HK-2 (cell line): ENCODE data around the gene TMEM45A.
"Not testable (repeated sequence)": the region's sequence is repeated elsewhere in the genome, so short reads cannot be mapped to it uniquely, and the experiment has no call there.

Source experiments
- DNase-seq: peaks from one replicate; pipeline ENCODE4 v3.0.0-alpha.2; 2018; ENCODE audit not compliant: unreplicated experiment

The TMEM45A gene

DNA sequence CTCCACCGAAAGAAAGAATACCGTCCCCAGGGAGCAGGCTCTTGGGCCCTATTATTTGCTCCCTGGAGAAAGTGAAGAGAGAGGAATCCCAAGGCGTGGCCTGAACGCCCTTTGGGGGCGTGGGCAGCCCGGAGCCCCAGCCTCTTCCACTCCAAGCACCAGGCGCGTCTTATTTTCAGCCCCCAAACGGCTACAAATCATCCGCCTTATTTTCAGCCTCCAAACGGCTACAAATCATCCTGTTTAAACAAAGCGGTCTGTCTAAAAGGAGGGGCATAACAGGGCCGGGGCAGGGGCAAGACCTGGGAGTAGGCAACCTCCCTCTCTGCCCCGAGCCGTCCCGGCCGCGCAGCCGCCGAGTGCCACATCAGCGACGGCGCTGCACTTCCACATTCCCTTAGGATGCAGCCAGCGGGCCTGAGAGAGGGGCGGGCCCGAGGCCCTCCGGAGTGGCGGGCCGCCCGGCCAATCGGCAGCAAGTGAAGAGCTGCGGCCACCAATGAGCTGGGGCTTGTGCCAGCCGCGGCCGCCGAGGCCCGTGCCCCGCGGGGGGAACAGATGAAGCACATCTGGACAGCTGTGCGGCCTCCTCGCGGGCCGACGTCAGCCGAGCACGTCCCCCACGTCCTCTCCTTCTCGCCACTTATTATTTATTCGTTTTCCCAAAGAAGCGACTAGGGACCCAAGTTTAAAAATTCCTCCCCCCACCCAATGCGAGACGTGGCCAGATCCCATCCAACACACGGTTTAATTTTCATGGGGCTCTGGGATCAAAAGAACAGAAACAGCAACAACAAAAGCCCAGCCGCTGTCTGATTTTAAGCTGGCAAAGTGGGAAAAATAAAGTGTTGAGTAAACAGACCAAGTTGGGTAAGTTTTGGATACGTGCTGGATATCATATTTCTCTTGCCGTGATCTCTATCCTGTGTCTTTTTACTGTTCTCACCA lies at the start of gene TMEM45A:
Gene TMEM45A, plus strand, starts transcription at position 561 of the 948 bp plus-strand sequence. CDS start 62,593 bp downstream, outside the sequence.
- peak; percentile 98 for DNase-seq

- no peak for DNase-seq
Observed at GRCh38 chr3:100443690-100444089, 48.7 kb upstream of the TMEM45A start.

DNA sequence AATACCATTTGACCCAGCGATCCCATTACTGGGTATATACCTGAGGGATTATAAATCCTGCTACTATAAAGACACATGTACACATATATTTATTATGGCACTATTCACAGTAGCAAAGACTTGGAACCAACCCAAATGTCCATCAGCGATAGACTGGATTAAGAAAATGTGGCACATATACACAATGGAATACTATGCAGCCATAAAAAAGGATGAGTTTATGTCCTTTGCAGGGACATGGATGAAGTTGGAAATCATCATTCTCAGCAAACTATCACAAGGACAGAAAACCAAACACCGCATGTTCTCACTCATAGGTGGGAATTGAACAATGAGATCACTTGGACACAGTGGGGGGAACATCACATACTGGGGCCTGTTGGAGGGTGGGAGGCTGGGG lies 45.4 kb upstream of the TMEM45A start:
- not testable (repeated sequence) for DNase-seq

- DNase-seq: no peak
Observed at GRCh38 chr3:100448079-100448478, 44.3 kb upstream of the TMEM45A start.

DNA sequence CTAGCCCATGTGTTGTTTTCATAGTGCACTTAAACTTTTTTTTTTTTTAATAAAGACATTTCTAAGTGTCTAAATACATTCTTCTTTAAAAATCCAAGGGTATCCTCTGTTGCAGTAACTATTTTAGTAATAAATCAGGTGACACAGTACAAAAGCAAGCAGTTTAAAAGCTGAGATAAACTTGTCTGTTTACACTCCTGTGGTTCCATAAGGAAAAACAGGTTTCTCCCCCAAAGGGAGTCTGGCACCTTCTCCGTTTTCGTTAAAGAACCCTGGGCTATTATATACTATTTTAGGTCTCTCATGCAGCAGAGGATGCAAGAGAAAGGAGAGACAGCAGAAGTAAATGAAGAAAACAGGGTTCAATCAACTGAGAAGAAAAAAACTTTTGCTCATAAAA lies 43.2 kb upstream of the TMEM45A start:
- DNase-seq: no peak

- no peak for DNase-seq
Observed at GRCh38 chr3:100454677-100455076, 37.7 kb upstream of the TMEM45A start.

- no peak for DNase-seq
Observed at GRCh38 chr3:100455841-100456550, 36.4 kb upstream of the TMEM45A start.

- DNase-seq: no peak
Observed at GRCh38 chr3:100456745-100457144, 35.7 kb upstream of the TMEM45A start.

DNA sequence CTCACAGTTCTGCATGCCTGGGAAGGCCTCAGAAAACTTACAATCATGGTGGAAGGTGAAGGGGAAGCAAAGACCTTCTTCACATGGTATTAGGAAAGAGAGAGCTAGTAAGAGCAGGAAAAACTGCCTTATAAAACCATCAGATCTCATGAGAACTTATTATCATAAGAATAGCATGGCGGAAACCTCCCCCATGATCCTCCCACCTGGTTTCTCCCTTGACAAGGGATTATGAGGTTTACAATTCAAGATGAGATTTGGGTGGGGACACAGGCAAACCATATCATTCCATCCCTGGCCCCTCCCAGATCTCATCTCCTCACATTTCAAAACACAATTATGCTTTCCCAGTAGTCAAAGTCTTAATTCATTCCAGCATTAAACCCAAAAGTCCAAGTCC lies 34.6 kb upstream of the TMEM45A start:
- DNase-seq: no peak

GRCh38 chr3:100458814-100459213 lies 33.6 kb upstream of the TMEM45A start:
- no peak for DNase-seq

GRCh38 chr3:100463002-100463401 lies 29.4 kb upstream of the TMEM45A start:
- peak; percentile 24 for DNase-seq

GRCh38 chr3:100463646-100464155 lies 28.7 kb upstream of the TMEM45A start:
- DNase-seq: no peak

DNA sequence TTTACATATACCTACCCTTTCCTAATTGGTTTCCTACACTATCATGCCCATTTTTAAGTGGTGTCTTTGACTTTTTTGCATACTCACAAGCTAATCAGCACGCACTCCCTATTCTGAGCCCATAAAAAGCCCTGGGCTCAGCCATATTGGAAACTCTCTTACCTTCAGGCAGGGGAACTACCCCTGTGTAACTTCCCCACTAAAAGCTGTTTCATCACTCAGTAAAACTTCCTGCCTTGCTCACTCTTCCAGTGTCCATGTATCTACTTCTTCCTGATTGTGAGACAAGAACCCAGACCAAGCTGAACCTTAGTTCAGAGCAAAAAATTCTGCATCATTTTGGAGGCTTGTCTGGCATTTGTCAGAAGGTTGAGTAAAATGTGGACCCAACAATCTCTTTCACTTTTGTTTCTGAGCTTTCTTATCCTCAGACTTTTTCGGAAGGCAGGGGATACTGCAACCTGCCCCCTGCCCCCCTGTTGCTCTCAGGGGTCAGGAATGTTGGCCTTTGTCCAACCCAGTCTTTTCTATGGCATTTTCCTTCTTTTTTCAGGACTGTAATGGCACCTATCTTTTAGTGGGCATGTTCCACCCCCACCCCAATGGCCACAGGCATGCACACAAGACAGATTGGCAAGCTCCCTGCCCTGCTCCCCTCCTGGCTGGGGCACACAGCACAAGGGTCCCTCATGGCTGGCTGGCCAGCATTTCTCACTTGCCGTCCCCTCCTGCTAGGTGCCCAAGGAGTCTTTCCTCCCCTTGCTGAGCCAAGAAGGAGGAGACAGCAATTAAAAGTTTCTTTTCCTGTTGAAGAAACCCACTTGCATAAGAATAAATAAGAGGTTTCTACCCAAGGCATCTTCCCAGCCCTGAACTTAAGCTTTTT lies 26.3 kb upstream of the TMEM45A start:
- no peak for DNase-seq

GRCh38 chr3:100467133-100467532 lies 25.3 kb upstream of the TMEM45A start:
- no peak for DNase-seq

DNA sequence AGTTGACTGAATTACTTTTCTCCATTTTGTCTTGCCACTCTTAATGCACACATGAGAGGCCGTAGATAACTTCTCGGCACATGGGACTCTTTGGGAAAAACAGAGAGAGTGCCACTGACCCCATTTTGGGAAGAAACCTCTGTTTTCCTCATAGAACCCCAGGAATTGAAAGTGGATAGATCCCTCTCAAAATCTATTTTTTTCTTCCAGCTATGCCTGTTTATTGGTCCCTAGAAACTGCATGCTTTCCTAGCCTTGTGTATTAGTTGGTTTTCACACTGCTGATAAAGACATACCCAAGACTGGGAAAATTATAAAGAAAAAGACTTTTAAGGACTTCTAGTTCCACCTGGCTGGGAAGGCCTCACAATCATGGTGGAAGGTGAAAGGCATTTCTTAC lies 23.7 kb upstream of the TMEM45A start:
- no peak for DNase-seq

GRCh38 chr3:100470951-100471350 lies 21.5 kb upstream of the TMEM45A start:
- no peak for DNase-seq

GRCh38 chr3:100471444-100471843 lies 21.0 kb upstream of the TMEM45A start:
- DNase-seq: no peak

DNA sequence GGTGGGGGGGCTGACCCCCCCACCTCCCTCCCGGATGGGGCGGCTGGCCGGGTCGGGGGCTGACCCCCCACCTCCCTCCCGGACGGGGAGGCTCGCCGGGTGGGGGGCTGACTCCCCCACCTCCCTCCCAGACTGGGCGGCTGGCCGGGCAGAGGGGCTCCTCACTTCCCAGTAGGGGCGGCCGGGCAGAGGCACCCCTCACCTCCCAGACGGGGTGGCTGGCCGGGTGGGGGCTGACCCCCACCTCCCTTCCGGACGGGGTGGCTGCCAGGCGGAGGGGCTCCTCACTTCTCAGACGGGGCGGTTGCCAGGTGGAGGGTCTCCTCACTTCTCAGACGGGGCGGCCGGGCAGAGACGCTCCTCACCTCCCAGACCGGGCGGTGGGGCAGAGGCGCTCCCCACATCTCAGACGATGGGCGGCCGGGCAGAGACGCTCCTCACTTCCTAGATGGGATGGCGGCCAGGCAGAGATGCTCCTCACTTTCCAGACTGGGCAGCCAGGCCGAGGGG lies 14.5 kb upstream of the TMEM45A start:
- not testable (repeated sequence) for DNase-seq

DNA sequence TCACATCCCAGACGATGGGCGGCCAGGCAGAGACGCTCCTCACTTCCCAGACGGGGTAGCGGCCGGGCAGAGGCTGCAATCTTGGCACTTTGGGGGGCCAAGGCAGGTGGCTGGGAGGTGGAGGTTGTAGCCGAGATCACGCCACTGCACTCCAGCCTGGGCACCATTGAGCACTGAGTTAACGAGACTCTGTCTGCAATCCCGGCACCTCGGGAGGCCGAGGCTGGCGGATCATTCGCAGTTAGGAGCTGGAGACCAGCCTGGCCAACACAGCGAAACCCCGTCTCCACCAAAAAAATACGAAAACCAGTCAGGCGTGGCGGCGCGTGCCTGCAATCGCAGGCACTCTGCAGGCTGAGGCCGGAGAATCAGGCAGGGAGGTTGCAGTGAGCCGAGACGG lies 13.9 kb upstream of the TMEM45A start:
- DNase-seq: not testable (repeated sequence)

DNA sequence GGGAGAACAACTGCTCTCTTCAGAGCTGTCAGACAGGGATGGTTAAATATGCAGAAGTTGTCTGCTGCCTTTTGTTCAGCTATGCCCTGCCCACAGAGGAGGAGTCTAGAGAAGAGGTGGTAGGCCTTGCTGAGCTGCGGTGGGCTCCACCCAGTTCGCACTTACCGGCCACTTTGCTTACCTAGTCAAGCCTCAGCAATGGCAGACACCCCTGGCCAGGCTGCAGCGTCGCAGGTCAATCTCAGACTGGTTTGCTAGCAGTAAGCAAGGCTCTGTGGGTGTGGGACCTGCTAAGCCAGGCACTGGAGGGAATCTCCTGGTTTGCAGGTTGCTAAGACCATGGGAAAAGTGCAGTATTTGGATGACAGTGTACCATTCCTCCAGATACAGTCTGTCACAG lies 12.3 kb upstream of the TMEM45A start:
- no peak for DNase-seq

- DNase-seq: no peak
Observed at GRCh38 chr3:100482176-100482575, 10.2 kb upstream of the TMEM45A start.
